Nephron progenitor cell (in vitro differentiated cells): ENCODE measurements around the gene INPP1.

Experiments
- DNase-seq: peaks from one replicate; pipeline ENCODE4 v3.0.0; 2021
- H3K27ac Mint-ChIP-seq: 2 replicates; pipeline ENCODE4 v1.8.0; 2021; ENCODE audit warnings: mild to moderate bottlenecking, moderate library complexity, mixed read lengths
- H3K27me3 Mint-ChIP-seq: 2 replicates; pipeline ENCODE4 v1.8.0; 2021; ENCODE audit warnings: mild to moderate bottlenecking, low read depth, mixed read lengths; ENCODE audit not compliant: poor library complexity
- H3K36me3 Mint-ChIP-seq: 2 replicates; pipeline ENCODE4 v1.8.0; 2021; ENCODE audit warnings: low read depth, mixed read lengths
- H3K4me1 Mint-ChIP-seq: 2 replicates; pipeline ENCODE4 v1.8.0; 2021; ENCODE audit warnings: mixed read lengths
- H3K4me3 Mint-ChIP-seq: 2 replicates; pipeline ENCODE4 v1.8.0; 2021; ENCODE audit warnings: mild to moderate bottlenecking, moderate library complexity, mixed read lengths
- H3K9me3 Mint-ChIP-seq: 2 replicates; pipeline ENCODE4 v1.8.0; 2021; ENCODE audit warnings: mild to moderate bottlenecking, moderate library complexity, mixed read lengths
- TF ChIP-seq, protein P1 (sequence below): fragments of 200-600 bp; sonication (generic); IDR thresholded peaks from 2 replicates; pipeline ENCODE4 v1.5.0; 2021; ENCODE audit warnings: antibody characterized with exemption

The INPP1 gene

DNA sequence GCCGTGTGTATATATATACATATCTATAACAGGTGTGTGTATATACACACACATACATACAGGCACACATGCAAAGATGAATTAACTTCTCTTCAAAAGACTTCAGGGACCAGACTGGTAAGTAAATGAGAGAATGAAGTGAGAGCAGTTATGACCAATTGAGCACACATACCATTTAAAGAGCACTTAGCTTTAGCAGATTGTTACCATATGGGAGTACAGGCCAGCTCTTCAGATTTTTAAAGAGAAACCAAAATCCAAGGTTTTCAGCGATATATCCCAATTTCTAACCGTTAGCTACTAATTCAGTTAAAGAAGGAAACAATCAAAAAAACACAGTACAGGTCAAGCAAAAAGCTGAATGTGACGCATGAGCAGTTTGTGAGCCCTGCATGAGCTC lies 23.7 kb downstream of the INPP1 start:
- H3K4me1 Mint-ChIP-seq, result peaks cover 3% of the 10 kb centered on the region
- H3K4me3 Mint-ChIP-seq, result no peak overlapping the region
- DNase-seq, result no peak
- H3K27me3 Mint-ChIP-seq, result peaks cover 3% of the 10 kb centered on the region
- TF ChIP-seq, protein P1, sequence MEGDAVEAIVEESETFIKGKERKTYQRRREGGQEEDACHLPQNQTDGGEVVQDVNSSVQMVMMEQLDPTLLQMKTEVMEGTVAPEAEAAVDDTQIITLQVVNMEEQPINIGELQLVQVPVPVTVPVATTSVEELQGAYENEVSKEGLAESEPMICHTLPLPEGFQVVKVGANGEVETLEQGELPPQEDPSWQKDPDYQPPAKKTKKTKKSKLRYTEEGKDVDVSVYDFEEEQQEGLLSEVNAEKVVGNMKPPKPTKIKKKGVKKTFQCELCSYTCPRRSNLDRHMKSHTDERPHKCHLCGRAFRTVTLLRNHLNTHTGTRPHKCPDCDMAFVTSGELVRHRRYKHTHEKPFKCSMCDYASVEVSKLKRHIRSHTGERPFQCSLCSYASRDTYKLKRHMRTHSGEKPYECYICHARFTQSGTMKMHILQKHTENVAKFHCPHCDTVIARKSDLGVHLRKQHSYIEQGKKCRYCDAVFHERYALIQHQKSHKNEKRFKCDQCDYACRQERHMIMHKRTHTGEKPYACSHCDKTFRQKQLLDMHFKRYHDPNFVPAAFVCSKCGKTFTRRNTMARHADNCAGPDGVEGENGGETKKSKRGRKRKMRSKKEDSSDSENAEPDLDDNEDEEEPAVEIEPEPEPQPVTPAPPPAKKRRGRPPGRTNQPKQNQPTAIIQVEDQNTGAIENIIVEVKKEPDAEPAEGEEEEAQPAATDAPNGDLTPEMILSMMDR, result no peak
- no peaks in the 10 kb centered on the region for H3K9me3 Mint-ChIP-seq
- H3K27ac Mint-ChIP-seq, result no peak overlapping the region
- H3K36me3 Mint-ChIP-seq, result no peaks in the 10 kb centered on the region

DNA sequence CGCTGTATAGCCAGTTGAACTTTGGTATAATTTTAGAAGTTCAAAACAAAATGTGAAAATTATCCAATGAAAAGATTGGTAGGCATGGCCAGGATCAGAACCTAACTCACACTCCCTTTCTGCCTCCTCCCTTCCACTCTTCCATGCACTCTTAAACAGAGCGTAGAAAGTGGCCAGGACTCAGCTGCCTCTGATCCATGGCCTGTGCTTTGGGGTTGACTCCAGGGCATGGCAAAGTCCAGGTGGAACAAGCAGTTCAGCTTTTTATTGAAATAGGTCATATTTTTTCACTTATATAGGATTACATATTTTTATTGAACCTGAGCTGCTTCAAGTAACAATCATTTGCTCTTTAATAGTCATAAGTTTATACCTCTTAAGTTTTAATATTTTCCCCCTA lies 26.2 kb downstream of the INPP1 start:
- Mint-ChIP-seq H3K27me3 (peaks cover 4% of the 10 kb centered on the region), H3K4me3 (no peak overlapping the region), H3K4me1 (peaks cover 6% of the 10 kb centered on the region), H3K9me3 (no peaks in the 10 kb centered on the region), H3K27ac (no peak overlapping the region), H3K36me3 (no peaks in the 10 kb centered on the region)
- DNase-seq, result no peak
- TF ChIP-seq, protein P1, result no peak

DNA sequence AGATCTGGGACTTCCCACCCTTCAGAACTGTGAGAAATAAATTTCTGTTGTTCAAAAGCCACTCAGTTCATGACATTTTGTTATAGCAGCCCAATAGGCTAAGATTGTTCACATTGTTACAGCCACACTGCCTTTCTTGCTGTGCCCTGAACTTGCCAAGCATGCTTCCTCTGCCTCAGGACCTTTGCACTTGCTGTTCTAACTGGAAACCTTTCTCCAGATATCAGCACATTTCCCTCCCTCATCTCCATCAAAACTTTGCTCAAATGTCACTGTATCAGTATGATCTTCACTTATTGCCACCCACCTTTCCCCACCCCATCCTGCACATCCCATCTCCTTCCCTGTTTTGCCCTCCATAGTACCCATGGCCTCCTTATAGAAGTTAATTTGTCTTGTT lies 32.7 kb downstream of the INPP1 start:
- Mint-ChIP-seq H3K4me3 (no peak overlapping the region), H3K4me1 (peaks cover 6% of the 10 kb centered on the region), H3K27ac (no peak overlapping the region), H3K36me3 (no peaks in the 10 kb centered on the region), H3K27me3 (peaks cover 12% of the 10 kb centered on the region), H3K9me3 (no peaks in the 10 kb centered on the region)
- DNase-seq, result no peak
- TF ChIP-seq, protein P1, result no peak

DNA sequence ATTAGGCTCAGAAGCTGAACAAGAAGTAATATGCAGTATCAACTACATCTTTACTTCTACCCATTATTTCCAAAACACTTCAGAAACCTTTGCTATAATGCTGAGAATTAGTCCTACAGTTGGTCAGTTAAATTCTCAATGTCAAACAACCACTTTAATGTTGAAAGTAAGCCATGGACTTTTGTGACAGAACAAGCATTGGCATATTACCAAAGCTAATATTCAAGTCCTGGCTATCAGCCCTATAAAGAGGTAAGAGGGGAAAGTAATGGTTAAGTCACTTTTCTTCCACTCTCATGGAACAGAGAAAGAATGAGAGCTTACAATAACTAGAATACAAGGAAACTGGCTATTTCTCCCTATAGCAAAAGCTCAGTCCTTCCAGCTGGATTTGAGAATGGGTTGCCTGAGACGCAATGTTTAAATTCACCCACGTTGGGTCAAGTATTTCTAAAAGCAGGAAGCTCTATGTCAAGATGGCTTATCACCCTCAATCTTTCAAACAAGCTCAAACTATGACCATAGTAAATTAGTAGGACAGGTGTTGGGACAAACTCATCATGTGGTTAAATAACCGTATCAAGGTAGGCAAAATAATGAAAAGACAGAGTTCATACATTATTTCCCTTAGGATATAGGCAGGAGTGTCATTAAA lies 33.3 kb downstream of the INPP1 start:
- Mint-ChIP-seq H3K9me3 (no peaks in the 10 kb centered on the region), H3K4me1 (peaks cover 6% of the 10 kb centered on the region), H3K27me3 (peaks cover 12% of the 10 kb centered on the region), H3K27ac (no peak overlapping the region), H3K4me3 (no peak overlapping the region), H3K36me3 (no peaks in the 10 kb centered on the region)
- TF ChIP-seq, protein P1, result no peak
- no peak for DNase-seq

DNA sequence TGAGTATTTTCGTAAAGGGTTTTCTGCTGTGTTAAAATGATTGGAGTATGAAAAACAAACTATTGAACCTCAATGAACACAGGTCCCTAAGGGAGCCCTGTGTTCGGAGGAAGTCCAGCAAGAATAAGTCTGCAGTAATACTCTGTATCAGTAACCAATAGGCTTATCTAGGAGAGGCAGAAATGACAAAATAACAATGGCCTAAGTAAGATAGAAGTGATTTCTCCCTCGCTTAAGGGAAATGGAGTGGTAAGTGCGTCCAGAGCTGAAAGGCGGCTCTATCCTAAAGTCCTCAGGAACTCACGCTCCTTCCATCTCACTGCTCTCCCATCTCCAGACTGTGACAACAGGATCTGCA lies 35.5 kb downstream of the INPP1 start:
- Mint-ChIP-seq H3K4me3 (no peak overlapping the region), H3K9me3 (no peaks in the 10 kb centered on the region), H3K27me3 (peaks cover 12% of the 10 kb centered on the region), H3K36me3 (no peaks in the 10 kb centered on the region), H3K4me1 (no peaks in the 10 kb centered on the region), H3K27ac (no peak overlapping the region)
- TF ChIP-seq, protein P1, result no peak
- no peak for DNase-seq

DNA sequence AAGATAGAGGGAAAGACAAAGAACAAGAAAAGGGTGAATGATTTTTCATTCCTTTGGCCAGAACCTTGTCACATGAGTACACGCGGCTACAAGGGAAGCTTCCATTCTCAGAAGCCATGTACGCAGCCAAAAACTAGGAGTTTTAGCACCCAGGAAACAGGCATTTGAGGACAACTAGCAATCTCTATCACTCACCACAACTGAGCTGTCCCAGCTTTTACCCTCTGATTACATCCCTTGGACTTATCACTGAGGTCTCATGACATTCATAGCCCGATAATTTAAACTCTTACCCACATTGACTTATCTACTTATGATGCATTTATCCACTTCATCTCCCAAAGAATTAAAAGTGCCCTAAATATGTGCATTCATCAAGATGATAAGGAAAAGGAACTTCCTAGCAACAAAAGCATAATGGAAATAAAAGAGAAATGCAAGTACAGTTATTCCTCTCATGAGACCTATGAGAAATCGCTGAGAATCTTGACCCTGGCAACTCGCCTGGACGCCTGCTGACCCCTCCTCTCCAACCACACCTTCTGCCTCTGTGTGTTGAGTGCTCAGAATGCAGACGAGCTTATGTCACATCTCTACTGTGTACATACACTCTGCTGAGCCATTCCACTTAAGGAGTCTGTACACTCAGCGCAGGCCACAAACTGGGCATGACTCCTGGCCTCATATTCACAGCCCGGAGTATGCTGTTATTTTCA lies 36.0 kb downstream of the INPP1 start:
- Mint-ChIP-seq H3K4me3 (no peak overlapping the region), H3K9me3 (no peaks in the 10 kb centered on the region), H3K27ac (no peak overlapping the region), H3K4me1 (no peaks in the 10 kb centered on the region), H3K27me3 (peaks cover 10% of the 10 kb centered on the region), H3K36me3 (no peaks in the 10 kb centered on the region)
- TF ChIP-seq, protein P1, result no peak
- DNase-seq, result no peak
